ENCODE data around the gene DIPK1C.

DIPK1C gene

DNA sequence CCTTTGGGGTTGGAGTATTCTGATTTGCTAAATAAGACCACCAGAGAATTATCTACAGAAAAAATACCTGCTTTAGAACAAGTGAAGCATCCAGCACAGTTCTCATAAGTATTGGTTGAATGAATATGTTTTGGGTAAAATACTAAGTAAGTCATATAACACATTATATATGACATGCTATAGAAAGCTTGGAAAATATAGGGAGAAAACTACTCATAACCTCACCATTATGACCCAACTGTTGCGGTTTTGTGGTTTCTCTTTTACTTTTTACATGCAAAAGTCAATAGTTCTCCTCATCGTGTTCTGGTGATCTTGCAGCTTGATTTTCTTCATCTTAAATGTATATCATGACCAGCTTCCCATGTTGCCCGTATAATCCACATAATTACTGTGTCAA lies 66.2 kb downstream of the DIPK1C start:
- TF ChIP-seq, protein P1, sequence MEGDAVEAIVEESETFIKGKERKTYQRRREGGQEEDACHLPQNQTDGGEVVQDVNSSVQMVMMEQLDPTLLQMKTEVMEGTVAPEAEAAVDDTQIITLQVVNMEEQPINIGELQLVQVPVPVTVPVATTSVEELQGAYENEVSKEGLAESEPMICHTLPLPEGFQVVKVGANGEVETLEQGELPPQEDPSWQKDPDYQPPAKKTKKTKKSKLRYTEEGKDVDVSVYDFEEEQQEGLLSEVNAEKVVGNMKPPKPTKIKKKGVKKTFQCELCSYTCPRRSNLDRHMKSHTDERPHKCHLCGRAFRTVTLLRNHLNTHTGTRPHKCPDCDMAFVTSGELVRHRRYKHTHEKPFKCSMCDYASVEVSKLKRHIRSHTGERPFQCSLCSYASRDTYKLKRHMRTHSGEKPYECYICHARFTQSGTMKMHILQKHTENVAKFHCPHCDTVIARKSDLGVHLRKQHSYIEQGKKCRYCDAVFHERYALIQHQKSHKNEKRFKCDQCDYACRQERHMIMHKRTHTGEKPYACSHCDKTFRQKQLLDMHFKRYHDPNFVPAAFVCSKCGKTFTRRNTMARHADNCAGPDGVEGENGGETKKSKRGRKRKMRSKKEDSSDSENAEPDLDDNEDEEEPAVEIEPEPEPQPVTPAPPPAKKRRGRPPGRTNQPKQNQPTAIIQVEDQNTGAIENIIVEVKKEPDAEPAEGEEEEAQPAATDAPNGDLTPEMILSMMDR (IDR thresholded peaks at IDR 0.05; ENCODE audit: low read depth, low read length, missing control alignments) = no peak
- no peak overlapping the region for H3K4me3 ChIP-seq (ENCODE audit: low read depth, low read length)
- DNase-seq (ENCODE audit: low read depth) = no peak
- in situ Hi-C loops (cut with HindIII; ENCODE audit: low sequenced_read_pairs) = no loop called here

GRCh38 chr18:74389991-74390390 lies 67.1 kb downstream of the DIPK1C start:
- in situ Hi-C loops (cut with HindIII; ENCODE audit: low sequenced_read_pairs) = no loop called here
- no peak overlapping the region for H3K4me3 ChIP-seq (ENCODE audit: low read depth, low read length)
- DNase-seq (ENCODE audit: low read depth) = no peak
- TF ChIP-seq, protein P1 (IDR thresholded peaks at IDR 0.05; ENCODE audit: low read depth, low read length, missing control alignments) = no peak

- TF ChIP-seq, protein P1 (IDR thresholded peaks at IDR 0.05; ENCODE audit: low read depth, low read length, missing control alignments) = no peak
Measured at GRCh38 chr18:74389171-74389927, 67.8 kb downstream of the DIPK1C start.

GRCh38 chr18:74388227-74388626 lies 68.9 kb downstream of the DIPK1C start:
- in situ Hi-C loops (cut with HindIII; ENCODE audit: low sequenced_read_pairs) = no loop called here
- DNase-seq (ENCODE audit: low read depth) = no peak
- TF ChIP-seq, protein P1 (IDR thresholded peaks at IDR 0.05; ENCODE audit: low read depth, low read length, missing control alignments) = no peak

More at GRCh38 chr18:74389171-74389927, 67.8 kb downstream of the DIPK1C start:
- in situ Hi-C loops (cut with HindIII; ENCODE audit: low sequenced_read_pairs) = no loop called here
- H3K4me3 ChIP-seq (ENCODE audit: low read depth, low read length) = no peak overlapping the region
- DNase-seq (ENCODE audit: low read depth) = peak; percentile 0

GRCh38 chr18:74387383-74387782 lies 69.7 kb downstream of the DIPK1C start:
- TF ChIP-seq, protein P1 (IDR thresholded peaks at IDR 0.05; ENCODE audit: low read depth, low read length, missing control alignments) = no peak
- in situ Hi-C loops (cut with HindIII; ENCODE audit: low sequenced_read_pairs) = no loop called here
- no peak for DNase-seq (ENCODE audit: low read depth)
- no peak overlapping the region for H3K4me3 ChIP-seq (ENCODE audit: low read depth, low read length)

More at GRCh38 chr18:74388227-74388626, 68.9 kb downstream of the DIPK1C start:
- H3K4me3 ChIP-seq (ENCODE audit: low read depth, low read length) = no peak overlapping the region
